IPS-20b (cell line): ENCODE data around the gene SERTAD4.

Experiments used
- H3K27ac ChIP-seq: one replicate; pipeline ENCODE4 v1.5.1; 2013; ENCODE audit warnings: low read length
- H3K27me3 ChIP-seq: 2 replicates; pipeline ENCODE4 v1.6.1; 2013; ENCODE audit warnings: mild to moderate bottlenecking, low read length, inconsistent platforms; ENCODE audit not compliant: insufficient read depth
- H3K36me3 ChIP-seq: 2 replicates; pipeline ENCODE4 v1.6.1; 2013; ENCODE audit warnings: low read depth, mild to moderate bottlenecking, inconsistent platforms, low read length, moderate library complexity; ENCODE audit not compliant: insufficient read depth
- H3K4me1 ChIP-seq: 2 replicates; pipeline ENCODE4 v1.6.1; 2013; ENCODE audit warnings: mild to moderate bottlenecking, control low read depth, inconsistent platforms, low read length, moderate library complexity; ENCODE audit not compliant: insufficient read depth
- H3K4me3 ChIP-seq: 2 replicates; pipeline ENCODE4 v1.5.1; 2013; ENCODE audit warnings: mild to moderate bottlenecking, low read length, inconsistent platforms
- H3K9ac ChIP-seq: 2 replicates; pipeline ENCODE4 v1.6.1; 2013; ENCODE audit warnings: low read depth, mild to moderate bottlenecking, inconsistent platforms, low read length, moderate library complexity
- H3K9me3 ChIP-seq: 2 replicates; pipeline ENCODE4 v1.6.1; 2013; ENCODE audit warnings: mild to moderate bottlenecking, low read depth, low read length, inconsistent platforms; ENCODE audit not compliant: insufficient read depth

Gene SERTAD4

GRCh38 chr1:210250665-210250997 is 18.0 kb downstream of the SERTAD4 start:
- Histone ChIP-seq H3K4me1 (peaks cover 21% of the 10 kb centered on the region), H3K9me3 (no peaks in the 10 kb centered on the region), H3K4me3 (peak overlapping the region; percentile 66), H3K27ac (no peak overlapping the region), H3K9ac (peak overlapping the region; percentile 57; the same call in 1 of the 2 replicates), H3K27me3 (peaks cover 47% of the 10 kb centered on the region), H3K36me3 (no peaks in the 10 kb centered on the region)

- H3K4me1 ChIP-seq, result peaks cover 21% of the 10 kb centered on the region
- no peak overlapping the region for H3K27ac ChIP-seq
- no peaks in the 10 kb centered on the region for H3K36me3 ChIP-seq
- no peaks in the 10 kb centered on the region for H3K9me3 ChIP-seq
- peak overlapping the region; percentile 66 for H3K4me3 ChIP-seq
- H3K27me3 ChIP-seq, result peaks cover 48% of the 10 kb centered on the region
- peak overlapping the region; percentile 57; the same call in 1 of the 2 replicates for H3K9ac ChIP-seq
These were observed 18.5 kb downstream of the SERTAD4 start for GRCh38 chr1:210250998-210251679.

- peak overlapping the region; percentile 66 for H3K4me3 ChIP-seq
- H3K36me3 ChIP-seq, result no peaks in the 10 kb centered on the region
- no peaks in the 10 kb centered on the region; the same call in 1 of the 2 replicates for H3K9me3 ChIP-seq
- no peak overlapping the region for H3K27ac ChIP-seq
- H3K27me3 ChIP-seq, result peaks cover 48% of the 10 kb centered on the region
- H3K9ac ChIP-seq, result peak overlapping the region; percentile 68; the same call in 1 of the 2 replicates
- peaks cover 21% of the 10 kb centered on the region for H3K4me1 ChIP-seq
These were observed 19.3 kb downstream of the SERTAD4 start for GRCh38 chr1:210251680-210252490.

- Histone ChIP-seq H3K27me3 (peaks cover 48% of the 10 kb centered on the region), H3K4me3 (peak overlapping the region; percentile 66), H3K9ac (peak overlapping the region; percentile 68; the same call in 1 of the 2 replicates)
These were observed 20.0 kb downstream of the SERTAD4 start for GRCh38 chr1:210252621-210253051.

GRCh38 chr1:210254298-210254697 is 21.7 kb downstream of the SERTAD4 start:
- H3K9me3 ChIP-seq, result no peaks in the 10 kb centered on the region; the same call in 1 of the 2 replicates
- peaks cover 45% of the 10 kb centered on the region for H3K27me3 ChIP-seq
- peaks cover 21% of the 10 kb centered on the region for H3K4me1 ChIP-seq
- H3K9ac ChIP-seq, result no peak overlapping the region
- no peak overlapping the region for H3K4me3 ChIP-seq
- no peaks in the 10 kb centered on the region for H3K36me3 ChIP-seq
- no peak overlapping the region for H3K27ac ChIP-seq

More at GRCh38 chr1:210252621-210253051, 20.0 kb downstream of the SERTAD4 start:
- Histone ChIP-seq H3K4me1 (peaks cover 21% of the 10 kb centered on the region), H3K27ac (no peak overlapping the region), H3K9me3 (no peaks in the 10 kb centered on the region; the same call in 1 of the 2 replicates), H3K36me3 (no peaks in the 10 kb centered on the region)

GRCh38 chr1:210257698-210258529 is 25.3 kb downstream of the SERTAD4 start:
- Histone ChIP-seq H3K9me3 (no peaks in the 10 kb centered on the region; the same call in 1 of the 2 replicates), H3K4me1 (peaks cover 15% of the 10 kb centered on the region; the same call in 1 of the 2 replicates), H3K36me3 (no peaks in the 10 kb centered on the region), H3K4me3 (no peak overlapping the region), H3K27me3 (peaks cover 28% of the 10 kb centered on the region), H3K9ac (no peak overlapping the region), H3K27ac (no peak overlapping the region)

- Histone ChIP-seq H3K9ac (no peak overlapping the region), H3K9me3 (no peaks in the 10 kb centered on the region; the same call in 1 of the 2 replicates), H3K27ac (no peak overlapping the region), H3K4me3 (no peak overlapping the region), H3K4me1 (peaks cover 6% of the 10 kb centered on the region; the same call in 1 of the 2 replicates), H3K27me3 (peaks cover 11% of the 10 kb centered on the region), H3K36me3 (no peaks in the 10 kb centered on the region)
These were observed 27.0 kb downstream of the SERTAD4 start for GRCh38 chr1:210259561-210259960.

GRCh38 chr1:210260096-210260495 is 27.5 kb downstream of the SERTAD4 start:
- no peak overlapping the region for H3K27ac ChIP-seq
- H3K27me3 ChIP-seq, result peaks cover 6% of the 10 kb centered on the region; the same call in 1 of the 2 replicates
- H3K9me3 ChIP-seq, result no peaks in the 10 kb centered on the region; the same call in 1 of the 2 replicates
- no peak overlapping the region for H3K9ac ChIP-seq
- peaks cover 6% of the 10 kb centered on the region; the same call in 1 of the 2 replicates for H3K4me1 ChIP-seq
- H3K36me3 ChIP-seq, result no peaks in the 10 kb centered on the region
- no peak overlapping the region for H3K4me3 ChIP-seq

GRCh38 chr1:210262167-210262896 is 29.7 kb downstream of the SERTAD4 start:
- H3K4me3 ChIP-seq, result no peak overlapping the region
- H3K9ac ChIP-seq, result no peak overlapping the region
- no peaks in the 10 kb centered on the region for H3K27me3 ChIP-seq
- no peaks in the 10 kb centered on the region for H3K9me3 ChIP-seq
- H3K36me3 ChIP-seq, result no peaks in the 10 kb centered on the region
- H3K27ac ChIP-seq, result no peak overlapping the region
- H3K4me1 ChIP-seq, result peaks cover 6% of the 10 kb centered on the region; the same call in 1 of the 2 replicates

- H3K9me3 ChIP-seq, result no peaks in the 10 kb centered on the region
- H3K4me3 ChIP-seq, result no peak overlapping the region
- no peaks in the 10 kb centered on the region for H3K36me3 ChIP-seq
- H3K4me1 ChIP-seq, result peaks cover 6% of the 10 kb centered on the region; the same call in 1 of the 2 replicates
- no peak overlapping the region for H3K9ac ChIP-seq
- H3K27me3 ChIP-seq, result no peaks in the 10 kb centered on the region
- H3K27ac ChIP-seq, result no peak overlapping the region
These were observed 30.3 kb downstream of the SERTAD4 start for GRCh38 chr1:210262897-210263272.
